Femur (tissue), 1 donor: ENCODE data around the gene BCL2L1.

Source experiments
- DNase-seq: peaks from one replicate; pipeline ENCODE4 v3.0.0-alpha.2; 2017

BCL2L1 gene

DNA sequence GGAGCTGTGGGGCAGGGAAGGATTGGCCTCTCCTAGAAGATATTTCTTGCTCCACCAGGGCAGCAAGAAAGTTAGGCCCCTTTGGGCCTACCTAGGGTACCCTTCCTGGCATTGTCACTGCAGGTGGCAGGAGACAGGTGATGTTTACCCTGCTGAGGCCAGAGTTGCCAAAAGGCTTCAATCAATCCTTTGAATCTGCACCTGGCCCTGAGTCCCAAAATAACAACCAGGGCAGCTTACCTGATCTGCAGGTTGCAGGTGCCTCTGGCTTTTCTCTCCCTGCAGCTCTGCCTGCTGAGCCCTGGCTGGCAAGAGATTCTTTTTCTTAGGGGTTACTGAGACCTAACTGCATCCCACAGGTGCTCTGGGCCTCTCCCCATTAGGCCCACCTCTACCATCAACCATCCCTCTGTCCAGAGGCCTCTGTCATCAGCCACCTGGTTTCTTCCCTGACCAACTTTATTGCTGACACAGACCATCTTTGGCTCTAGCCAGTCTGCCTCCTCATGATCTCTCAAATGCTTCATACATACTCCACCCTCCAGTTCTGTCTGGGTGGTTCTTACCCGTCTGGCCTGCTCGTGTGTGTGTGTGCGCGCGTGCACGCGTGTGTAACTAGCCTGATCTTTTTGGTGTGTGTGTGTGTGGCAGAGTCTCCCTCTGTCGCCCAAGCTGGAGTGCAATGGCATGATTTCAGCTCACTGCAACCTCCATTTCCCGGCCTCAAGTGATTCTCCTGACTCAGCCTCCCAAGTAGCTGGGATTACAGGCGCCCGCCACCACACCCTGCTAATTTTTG is 13.7 kb downstream of the BCL2L1 start:
- no peak for DNase-seq

DNA sequence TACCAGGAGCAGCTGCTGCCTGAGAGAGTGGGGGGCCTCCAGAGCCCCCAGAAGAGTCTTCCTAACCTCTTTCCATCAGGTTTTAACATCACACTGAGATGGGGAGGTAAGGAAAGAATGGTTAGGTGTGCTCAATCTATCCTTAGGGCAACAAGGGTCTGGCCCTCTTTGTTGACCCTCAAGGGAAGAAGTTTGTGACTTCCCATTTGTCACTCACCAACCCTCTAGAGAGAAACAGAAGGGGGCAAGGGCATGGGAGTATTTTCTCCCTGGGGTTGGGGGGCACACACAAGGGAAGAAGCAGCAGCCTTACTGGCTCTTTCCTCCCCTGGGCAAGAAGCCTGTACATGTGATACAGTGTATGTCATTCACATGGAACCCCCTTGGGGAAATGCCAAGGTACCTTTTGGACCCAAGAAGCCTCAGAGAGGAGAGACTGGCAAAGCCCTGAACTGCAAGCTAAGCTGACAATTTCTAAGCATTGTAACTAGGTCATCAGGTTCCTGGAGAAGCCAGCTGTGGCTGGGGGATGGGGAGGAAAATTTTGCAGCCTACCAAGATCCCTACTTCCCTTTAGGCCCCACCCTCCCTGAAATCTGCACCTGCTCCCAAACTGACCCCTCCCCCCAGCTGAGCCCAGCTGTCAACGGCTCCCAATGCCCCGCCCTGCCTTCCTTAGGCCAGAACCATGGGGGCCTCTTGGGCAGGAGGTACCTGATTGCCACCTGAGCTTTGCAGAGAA is 14.5 kb downstream of the BCL2L1 start:
- peak; percentile 73 for DNase-seq

DNA sequence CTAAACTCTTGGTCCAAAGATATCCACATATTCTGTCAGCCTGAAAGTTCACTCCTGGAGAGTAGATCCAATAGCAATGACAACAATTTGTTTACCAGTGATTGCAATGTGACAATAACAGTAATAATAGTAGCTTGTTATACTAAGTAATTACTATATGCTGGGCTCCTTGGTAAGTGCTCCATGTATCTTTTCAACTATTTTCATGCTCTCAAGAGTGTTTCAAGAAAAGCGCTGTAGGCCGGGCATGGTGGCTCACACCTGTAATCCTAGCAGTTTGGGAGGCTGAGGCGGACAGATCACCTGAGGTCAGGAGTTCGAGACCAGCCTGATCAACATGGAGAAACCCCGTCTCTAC is 15.4 kb downstream of the BCL2L1 start:
- DNase-seq, result no peak

DNA sequence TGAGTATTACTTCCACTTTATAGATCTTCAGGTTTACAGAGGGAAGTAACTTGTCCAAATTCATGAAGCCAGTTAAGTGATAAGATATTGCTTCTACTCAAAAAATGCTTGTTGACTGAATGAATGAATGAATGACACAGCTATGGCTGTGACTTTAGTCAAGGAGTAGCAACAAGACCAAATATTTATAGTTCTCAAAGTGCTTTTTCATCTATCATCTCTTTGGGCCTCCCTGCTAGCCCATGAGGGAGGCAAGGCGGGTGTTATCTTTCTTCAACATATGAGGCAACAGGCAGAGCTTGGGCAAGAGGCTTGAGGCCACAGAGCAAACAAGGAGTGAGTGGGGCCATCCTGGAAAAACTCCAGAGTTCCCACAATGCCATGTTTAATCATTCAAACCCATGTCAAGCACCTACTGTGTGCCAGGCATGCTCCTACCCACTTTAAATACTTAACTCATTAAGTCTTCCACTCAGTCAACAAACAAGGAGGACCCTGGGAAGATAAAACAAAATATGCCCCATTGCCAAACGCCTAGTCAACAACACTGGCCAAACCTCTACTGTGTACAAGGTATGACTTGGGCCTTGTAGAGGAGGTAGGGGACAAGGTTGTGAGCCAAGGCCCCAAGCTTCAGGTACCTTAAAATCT is 15.9 kb downstream of the BCL2L1 start:
- no peak for DNase-seq

- no peak for DNase-seq
Observed at GRCh38 chr20:31705598-31706597, 16.8 kb downstream of the BCL2L1 start.

DNA sequence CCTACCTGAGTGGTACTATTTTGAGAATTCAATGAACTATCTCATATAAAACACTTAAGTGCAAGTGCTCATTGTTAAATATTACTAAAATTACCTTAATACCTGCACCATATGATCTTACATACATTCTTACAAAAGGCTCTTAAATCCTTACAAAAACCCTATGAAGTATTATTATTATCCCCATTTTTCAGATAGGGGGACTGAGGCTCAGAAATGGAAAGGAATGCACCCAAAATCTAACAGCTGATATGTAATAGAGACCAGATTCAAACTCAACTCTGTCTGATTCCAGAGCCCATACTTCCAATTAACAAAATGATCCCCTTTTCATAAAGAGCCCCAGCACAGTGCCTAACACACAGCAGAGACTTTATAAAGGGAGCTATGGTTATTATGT is 17.5 kb downstream of the BCL2L1 start:
- no peak for DNase-seq

DNA sequence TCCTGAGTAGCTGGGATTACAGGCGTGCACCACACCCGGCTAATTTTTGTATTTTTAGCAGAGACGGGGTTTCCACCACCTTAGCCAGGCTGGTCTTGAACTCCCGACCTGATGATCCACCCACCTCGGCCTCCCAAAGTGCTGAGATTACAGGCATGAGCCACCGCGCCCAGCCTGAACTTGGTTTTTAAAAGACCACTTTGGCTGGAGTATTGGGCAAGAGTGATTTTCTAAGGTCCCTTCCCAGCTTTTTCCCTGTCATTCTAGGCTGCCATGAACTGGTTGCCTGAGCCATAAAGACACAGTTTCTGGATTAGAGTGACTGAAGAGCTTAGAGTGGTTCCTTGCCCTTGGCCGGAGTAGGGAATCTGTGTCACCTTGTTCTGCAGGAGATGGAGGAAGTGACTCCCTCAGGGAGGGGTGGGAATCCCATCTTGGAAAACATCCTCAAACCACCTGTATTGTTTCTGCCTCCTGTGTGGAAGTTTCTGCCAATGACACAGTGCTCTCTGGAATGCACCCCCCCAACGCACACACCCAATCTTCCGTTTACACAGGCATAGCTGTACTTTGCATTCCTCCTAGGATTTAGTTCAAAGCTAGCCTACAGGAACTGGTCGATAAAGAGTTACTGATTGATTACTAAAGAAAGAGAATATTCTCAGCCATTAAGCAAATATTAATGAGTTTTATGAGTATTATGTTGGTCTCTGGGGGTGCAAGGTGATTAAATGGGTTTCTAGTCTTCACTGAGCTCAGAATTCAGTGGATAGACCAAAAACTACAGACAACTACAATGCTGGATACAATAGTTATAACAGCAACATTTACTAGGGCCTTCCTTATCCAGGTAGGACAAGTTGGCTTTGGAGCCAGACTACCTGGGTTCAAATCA is 18.2 kb downstream of the BCL2L1 start:
- no peak for DNase-seq

- DNase-seq, result no peak
Observed at GRCh38 chr20:31701591-31701990, 21.1 kb downstream of the BCL2L1 start.

GRCh38 chr20:31700747-31701146 is 21.9 kb downstream of the BCL2L1 start:
- no peak for DNase-seq

DNA sequence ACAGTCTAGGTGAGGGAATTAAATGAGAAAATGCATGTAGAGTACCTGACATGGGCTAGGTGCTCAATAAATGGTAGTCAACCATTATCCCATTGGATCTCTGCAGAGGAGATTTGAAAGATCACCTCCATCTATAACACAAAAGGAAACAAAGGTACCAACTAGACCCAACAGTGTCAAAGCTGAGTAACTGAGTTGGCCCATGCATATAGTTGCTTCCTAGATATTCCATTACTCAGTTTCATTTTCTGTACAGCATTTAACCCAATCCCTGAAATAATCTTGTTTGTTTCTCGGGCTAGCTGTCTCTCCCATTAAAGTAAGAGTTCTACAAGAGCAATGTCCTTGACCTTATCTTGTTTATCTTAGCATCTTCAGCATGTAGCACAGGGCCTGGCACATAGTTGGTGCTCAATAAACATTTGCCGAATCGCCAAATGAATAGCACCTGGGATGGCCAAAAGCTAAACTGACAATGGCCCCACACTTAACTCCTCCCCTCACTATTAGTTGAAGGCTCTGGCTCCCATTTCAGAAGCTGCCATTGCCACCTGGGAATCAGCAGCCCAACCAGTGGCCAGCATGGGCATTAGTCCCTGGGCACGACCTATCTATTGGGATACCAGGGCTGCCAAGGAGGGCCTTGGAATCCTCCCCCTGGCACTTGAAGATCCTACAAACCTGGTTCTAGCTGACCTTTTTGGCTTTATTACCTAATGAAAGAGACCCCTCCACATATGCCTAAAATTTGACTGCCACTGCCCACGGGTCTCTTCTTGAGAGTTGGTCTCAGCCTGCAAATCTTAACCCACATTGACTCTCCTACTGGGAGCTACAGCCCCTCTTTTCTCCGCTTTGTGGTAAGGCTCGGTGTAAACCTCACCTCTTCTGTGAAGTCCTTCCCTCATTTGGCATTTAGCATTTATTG is 22.6 kb downstream of the BCL2L1 start:
- no peak for DNase-seq

- DNase-seq, result peak; percentile 82
Observed at GRCh38 chr20:31698803-31699718, 23.6 kb downstream of the BCL2L1 start.

DNA sequence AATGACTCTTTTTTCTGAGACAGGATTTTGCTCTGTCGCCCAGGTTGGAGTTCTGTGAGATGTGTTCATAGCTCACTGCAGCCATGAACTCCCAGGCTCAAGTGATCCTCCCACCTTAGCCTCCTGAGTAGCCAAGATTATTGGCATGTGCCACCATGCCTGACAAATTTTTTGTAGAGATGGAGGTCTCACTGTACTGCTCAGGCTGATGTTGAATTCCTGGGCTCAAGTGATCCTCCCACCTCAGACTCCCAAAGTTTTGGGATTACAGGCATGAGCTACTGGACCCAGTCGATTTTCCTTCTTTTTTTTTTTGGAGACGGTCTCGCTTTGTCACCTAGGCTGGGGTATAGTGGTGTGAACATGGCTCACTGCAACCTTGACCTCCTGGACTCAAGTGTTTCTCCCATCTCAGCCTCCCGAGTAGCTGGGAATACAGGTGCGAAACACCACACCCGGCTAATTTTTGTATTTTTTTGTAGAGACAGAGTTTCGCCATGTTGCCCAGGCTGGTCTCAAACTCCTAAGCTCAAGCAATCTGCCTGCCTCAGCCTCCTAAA is 24.3 kb downstream of the BCL2L1 start:
- no peak for DNase-seq

- DNase-seq, result no peak
Observed at GRCh38 chr20:31695849-31696804, 26.5 kb downstream of the BCL2L1 start.

GRCh38 chr20:31694842-31695593 is 27.6 kb downstream of the BCL2L1 start:
- no peak for DNase-seq

- DNase-seq, result peak; percentile 54
Observed at GRCh38 chr20:31693987-31694661, 28.5 kb downstream of the BCL2L1 start.

DNA sequence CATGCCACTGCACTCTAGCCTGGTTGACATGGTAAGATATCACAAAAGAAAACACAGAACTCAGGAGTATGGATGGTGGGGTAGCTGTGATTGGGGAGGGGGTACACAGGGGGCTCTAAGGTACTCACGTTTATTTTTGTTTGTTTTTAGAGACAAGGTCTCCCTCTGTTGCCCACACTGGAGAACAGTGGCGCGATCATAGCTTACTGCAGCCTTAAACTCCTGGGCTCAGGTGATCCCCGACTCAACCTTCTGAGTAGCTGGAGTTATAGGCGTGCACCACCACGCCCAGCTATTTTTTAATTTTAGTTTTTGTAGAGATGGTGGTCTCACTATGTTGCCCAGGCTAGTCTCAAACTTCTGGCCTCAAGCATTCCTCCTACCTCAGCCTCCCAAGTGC is 29.3 kb downstream of the BCL2L1 start:
- no peak for DNase-seq
